Ovary (tissue), 3 donors: ENCODE data around the gene ADCYAP1.

Experiments used
- CTCF ChIP-seq, 3 donors: fragments of 450-650 bp in 2 of 3; fragments of 200-600 bp in 1 of 3; IDR thresholded peaks; one replicate each; pipeline versions ENCODE4 v1.5.1 to v1.8.0; 2016 to 2022; ENCODE audit warnings: antibody characterized with exemption in 3 of 3, mild to moderate bottlenecking in 1 of 3
- EP300 ChIP-seq: sonication (generic); formaldehyde crosslinking; IDR thresholded peaks from one replicate; pipeline ENCODE4 v1.6.1; 2017; ENCODE audit warnings: antibody characterized with exemption
- POLR2A ChIP-seq: fragments of 450-650 bp; IDR thresholded peaks from one replicate; pipeline ENCODE4 v1.6.1; 2017; ENCODE audit warnings: antibody characterized with exemption, mild to moderate bottlenecking, moderate library complexity
- donor health status: DM: no; HTN: no; CAD: no.

- TF ChIP-seq CTCF (IDR thresholded peaks at IDR 0.05) (no peak), EP300 (no peak), POLR2A (no peak)
Observed at GRCh38 chr18:911486-911885, 6.8 kb downstream of the ADCYAP1 start.
